A673 (cell line): ENCODE results near the gene HSPB1. TPM values are rescaled to one million over a fixed set of nuclear protein-coding genes. Genes with fewer than 3 reads are reported as not detected.
A peak's percentile ranks its signal among the peaks of the same experiment; 100 is the strongest.
"Not testable (repeated sequence)": the region's sequence is repeated elsewhere in the genome, so short reads cannot be mapped to it uniquely, and the experiment has no call there.

ENCODE experiments used
- BruUV-seq: library from RNA; stranded (reverse); fragments of 400-500 nt; replicated peaks from 2 replicates; lab custom pipeline; 2021; lab: Mats Ljungman, UMichigan
- CTCF ChIA-PET: fragments of 300-600 bp; sonication (Branson Sonifier 250); formaldehyde crosslinking; loops from one replicate; lab custom pipeline; 2022; ENCODE audit warnings: antibody characterized with exemption; lab: Charles Lee
- POLR2A ChIA-PET: fragments of 300-600 bp; sonication (Branson Sonifier 250); formaldehyde crosslinking; loops from one replicate; lab custom pipeline; 2022; ENCODE audit warnings: antibody characterized with exemption; ENCODE audit not compliant: low non-redundant PET; lab: Charles Lee
- DNase-seq: peaks from one replicate; pipeline ENCODE4 v3.0.0-alpha.2; 2015; ENCODE audit warnings: low spot score
- H3K27ac ChIP-seq: fragments of 200-600 bp; sonication (generic); 2 replicates; pipeline ENCODE4 v1.5.1; 2016; ENCODE audit warnings: mixed run types, low read depth, mild to moderate bottlenecking, mixed read lengths, antibody characterized with exemption, low read length; ENCODE audit not compliant: poor library complexity, severe bottlenecking
- H3K27me3 ChIP-seq: fragments of 200-600 bp; sonication (generic); replicated peaks from 2 replicates; pipeline ENCODE4 v1.6.1; 2017; ENCODE audit warnings: mixed run types, low read depth, mild to moderate bottlenecking, mixed read lengths, antibody characterized with exemption, low read length; ENCODE audit not compliant: insufficient read depth, poor library complexity
- H3K36me3 ChIP-seq: fragments of 200-600 bp; sonication (generic); 2 replicates; pipeline ENCODE4 v1.6.1; 2016; ENCODE audit warnings: mixed run types, mild to moderate bottlenecking, mixed read lengths, antibody characterized with exemption, low read length; ENCODE audit not compliant: insufficient read depth, poor library complexity, severe bottlenecking
- H3K4me1 ChIP-seq: fragments of 200-600 bp; sonication (generic); 2 replicates; pipeline ENCODE4 v1.6.1; 2017; ENCODE audit warnings: mixed run types, mild to moderate bottlenecking, mixed read lengths, antibody characterized with exemption, low read length; ENCODE audit not compliant: insufficient read depth, poor library complexity, severe bottlenecking
- H3K4me3 ChIP-seq: fragments of 200-600 bp; sonication (generic); 2 replicates; pipeline ENCODE4 v1.5.1; 2016; ENCODE audit warnings: low read depth, mixed run types, mild to moderate bottlenecking, mixed read lengths, low read length; ENCODE audit not compliant: poor library complexity, severe bottlenecking
- H3K9me3 ChIP-seq: fragments of 200-600 bp; sonication (generic); 2 replicates; pipeline ENCODE4 v1.6.1; 2016; ENCODE audit warnings: mixed run types, low read depth, mild to moderate bottlenecking, mixed read lengths, antibody characterized with exemption, low read length; ENCODE audit not compliant: poor library complexity, severe bottlenecking
- CTCF ChIP-seq: fragments of 300-800, 200-600 bp; sonication (generic); conservative IDR thresholded peaks from 2 replicates; pipeline ENCODE4 v1.5.1; 2017; ENCODE audit warnings: low read depth, mild to moderate bottlenecking, antibody characterized with exemption, low read length, moderate library complexity, mixed read lengths
- EZH2 ChIP-seq: fragments of 200-600 bp; sonication (generic); IDR thresholded peaks from 2 replicates; pipeline ENCODE4 v1.6.1; 2017; ENCODE audit warnings: borderline replicate concordance, low read depth, mild to moderate bottlenecking, mixed read lengths, antibody characterized with exemption, low read length; ENCODE audit not compliant: poor library complexity, severe bottlenecking
- intact Hi-C: fragments of 100-400 bp; cut with micrococcal nuclease; formaldehyde crosslinking; loops from one replicate; pipeline ENCODE4 v1.10.0; 2022; ENCODE audit not compliant: unreplicated experiment
- total RNA-seq: library from RNA; stranded (reverse); gene quantifications from 2 replicates; pipeline ENCODE4 v1.2.3, GENCODE V29; 2021

Gene HSPB1
- total RNA-seq, 1 experiment from 2014 or later: 354 TPM

GRCh38 chr7:76314042-76314721, 11.7 kb downstream of the HSPB1 start:
- intact Hi-C loops: loop anchor here (1.0 kb wide), 3 partner anchors 23 to 136 kb away; no protein-coding TSS in a partner anchor
- H3K4me1 ChIP-seq: peaks cover 19% of the 10 kb centered on the region
- CTCF ChIA-PET: interaction anchor here (0.5 to 2.3 kb wide), 15 partner anchors 9 to 447 kb away, joined by 3 to 17 read pairs (median 5); no protein-coding TSS in a partner anchor
- no peak for TF ChIP-seq EZH2
- TF ChIP-seq CTCF: peak; percentile 100
- POLR2A ChIA-PET: no interaction called here
- no peaks in the 10 kb centered on the region for H3K27me3 ChIP-seq
- no peak overlapping the region for H3K27ac ChIP-seq
- H3K9me3 ChIP-seq: no peaks in the 10 kb centered on the region
- no TSS peak for BruUV-seq
- DNase-seq: peak; percentile 95
- no peak overlapping the region for H3K4me3 ChIP-seq
- no peaks in the 10 kb centered on the region for H3K36me3 ChIP-seq

GRCh38 chr7:76314740-76315139, 12.3 kb downstream of the HSPB1 start:
- intact Hi-C loops: loop anchor here (1.0 kb wide), 3 partner anchors 23 to 136 kb away; no protein-coding TSS in a partner anchor
- H3K27ac ChIP-seq, H3K4me3 ChIP-seq, POLR2A ChIA-PET, BruUV-seq, DNase-seq, H3K27me3 ChIP-seq, H3K36me3 ChIP-seq, H3K9me3 ChIP-seq: not testable (repeated sequence)
- CTCF ChIA-PET: interaction anchor here (0.5 to 2.3 kb wide), 13 partner anchors 9 to 448 kb away, joined by 3 to 17 read pairs (median 5); no protein-coding TSS in a partner anchor
- peaks cover 20% of the 10 kb centered on the region for H3K4me1 ChIP-seq

GRCh38 chr7:76315364-76315763, 12.9 kb downstream of the HSPB1 start:
- TF ChIP-seq CTCF: no peak
- TF ChIP-seq EZH2: no peak
- Histone ChIP-seq H3K9me3 (no peaks in the 10 kb centered on the region), H3K27me3 (no peaks in the 10 kb centered on the region), H3K4me3 (no peak overlapping the region), H3K4me1 (peaks cover 20% of the 10 kb centered on the region), H3K36me3 (no peaks in the 10 kb centered on the region), H3K27ac (no peak overlapping the region)
- intact Hi-C loops: no loop called here
- no TSS peak for BruUV-seq
- CTCF ChIA-PET: interaction anchor here (0.6 to 2.3 kb wide), 3 partner anchors 23 to 122 kb away, joined by 4 to 13 read pairs (median 7); no protein-coding TSS in a partner anchor
- POLR2A ChIA-PET: no interaction called here
- no peak for DNase-seq
